ENCODE results near the gene NIT1.

DNA sequence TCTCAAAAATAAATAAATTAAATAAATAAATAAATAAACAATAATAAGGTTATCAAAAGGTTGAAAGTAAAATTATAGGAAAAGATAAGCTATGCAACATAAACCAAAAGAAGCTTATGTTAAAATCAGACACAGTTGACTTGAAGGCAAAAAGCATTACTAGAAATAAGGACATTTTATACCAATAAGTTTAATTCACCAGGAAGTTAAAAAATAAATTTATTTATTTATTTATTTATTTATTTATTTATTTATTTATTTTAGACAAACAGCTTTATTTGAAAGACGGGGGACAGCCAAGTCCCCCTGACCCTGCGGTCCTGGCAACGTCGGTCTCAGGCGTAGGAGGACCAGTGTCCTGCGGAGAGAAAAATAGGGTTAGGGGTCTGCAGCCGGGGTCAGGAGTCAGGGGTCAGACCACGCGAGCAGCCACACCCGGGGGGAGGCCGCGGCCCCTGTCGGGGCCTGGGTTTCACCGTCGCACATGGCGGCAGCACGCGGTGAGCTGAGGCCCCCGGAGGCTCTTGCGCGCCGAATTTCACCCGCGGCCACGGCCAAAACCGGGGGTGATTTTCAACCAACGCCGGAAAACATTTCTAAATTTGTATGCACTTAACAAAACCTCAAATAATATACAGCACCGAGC lies 23.0 kb downstream of the NIT1 start:
- TF ChIP-seq, protein P1, sequence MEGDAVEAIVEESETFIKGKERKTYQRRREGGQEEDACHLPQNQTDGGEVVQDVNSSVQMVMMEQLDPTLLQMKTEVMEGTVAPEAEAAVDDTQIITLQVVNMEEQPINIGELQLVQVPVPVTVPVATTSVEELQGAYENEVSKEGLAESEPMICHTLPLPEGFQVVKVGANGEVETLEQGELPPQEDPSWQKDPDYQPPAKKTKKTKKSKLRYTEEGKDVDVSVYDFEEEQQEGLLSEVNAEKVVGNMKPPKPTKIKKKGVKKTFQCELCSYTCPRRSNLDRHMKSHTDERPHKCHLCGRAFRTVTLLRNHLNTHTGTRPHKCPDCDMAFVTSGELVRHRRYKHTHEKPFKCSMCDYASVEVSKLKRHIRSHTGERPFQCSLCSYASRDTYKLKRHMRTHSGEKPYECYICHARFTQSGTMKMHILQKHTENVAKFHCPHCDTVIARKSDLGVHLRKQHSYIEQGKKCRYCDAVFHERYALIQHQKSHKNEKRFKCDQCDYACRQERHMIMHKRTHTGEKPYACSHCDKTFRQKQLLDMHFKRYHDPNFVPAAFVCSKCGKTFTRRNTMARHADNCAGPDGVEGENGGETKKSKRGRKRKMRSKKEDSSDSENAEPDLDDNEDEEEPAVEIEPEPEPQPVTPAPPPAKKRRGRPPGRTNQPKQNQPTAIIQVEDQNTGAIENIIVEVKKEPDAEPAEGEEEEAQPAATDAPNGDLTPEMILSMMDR (IDR thresholded peaks at IDR 0.05) = no peak
- TF ChIP-seq EP300 (IDR thresholded peaks at IDR 0.05) (no peak), POLR2A (IDR thresholded peaks at IDR 0.05) (no peak), POLR2AphosphoS5 (IDR thresholded peaks at IDR 0.05) (no peak)
